Uterus (tissue), 2 donors: ENCODE data around the gene SAMD1.

ENCODE experiments used
- CTCF ChIP-seq, 4 experiments: fragments of 200-600 bp in 2 of 4; fragments of 450-650 bp in 2 of 4; sonication (generic) in 2 of 4; IDR thresholded peaks; one replicate each; pipeline ENCODE4 v1.5.1; 2016 to 2019; ENCODE audit warnings: antibody characterized with exemption in 4 of 4, mild to moderate bottlenecking in 2 of 4, moderate library complexity in 1 of 4
- POLR2A ChIP-seq, 2 donors: fragments of 450-650 bp; IDR thresholded peaks; one replicate each; pipeline ENCODE4 v1.6.1; 2016; ENCODE audit warnings: antibody characterized with exemption in 2 of 2, mild to moderate bottlenecking in 1 of 2, moderate library complexity in 1 of 2

GRCh38 chr19:14102102-14102696, 11.6 kb upstream of the SAMD1 start:
- no peak for TF ChIP-seq CTCF (IDR thresholded peaks at IDR 0.05)
- no peak for TF ChIP-seq POLR2A (IDR thresholded peaks at IDR 0.05)
